PC-3 (cell line): ENCODE results near the gene SNIP1. TPM values are rescaled to one million over a fixed set of nuclear protein-coding genes. Genes with fewer than 3 reads are reported as not detected.

ENCODE experiments used
- ATAC-seq: fragments of 200-7000 bp; cut with Tn5 transposase; 2 replicates; pipeline ENCODE4 v1.9.1; 2020; ENCODE audit warnings: mild to moderate bottlenecking, moderate library complexity
- BruUV-seq: library from RNA; stranded (reverse); fragments of 400-500 nt; replicated peaks from 2 replicates; lab custom pipeline; 2021; lab: Mats Ljungman, UMichigan
- CTCF ChIA-PET: fragments of 300-600 bp; sonication (Branson Sonifier 250); formaldehyde crosslinking; loops from one replicate; lab custom pipeline; 2022; ENCODE audit warnings: antibody characterized with exemption; lab: Charles Lee
- POLR2A ChIA-PET: fragments of 300-600 bp; sonication (Branson Sonifier 250); formaldehyde crosslinking; loops from one replicate; lab custom pipeline; 2022; ENCODE audit warnings: antibody characterized with exemption; ENCODE audit not compliant: unreplicated experiment; lab: Charles Lee
- DNase-seq: peaks from one replicate; pipeline ENCODE4 v3.0.0-alpha.2; 2015
- H2AFZ ChIP-seq: fragments of 300-600 bp; sonication (generic); 2 replicates; pipeline ENCODE4 v1.6.0; 2016; ENCODE audit warnings: antibody characterized with exemption, low read length
- H3F3A ChIP-seq: fragments of 300-600 bp; sonication (generic); one replicate; pipeline ENCODE4 v1.6.0; 2017; ENCODE audit warnings: antibody characterized with exemption, low read length, control low read depth, mild to moderate bottlenecking; ENCODE audit not compliant: unreplicated experiment
- H3K27ac ChIP-seq: fragments of 300-600 bp; sonication (generic); 2 replicates; pipeline ENCODE4 v1.5.1; 2016; ENCODE audit warnings: mild to moderate bottlenecking, low read length
- H3K27me3 ChIP-seq: fragments of 300-600 bp; sonication (generic); 2 replicates; pipeline ENCODE4 v1.6.1; 2016; ENCODE audit warnings: low read length, mixed read lengths
- H3K36me3 ChIP-seq: fragments of 300-600 bp; sonication (generic); 2 replicates; pipeline ENCODE4 v1.6.1; 2016; ENCODE audit warnings: low read depth, mixed run types, low read length, mixed read lengths
- H3K4me1 ChIP-seq: fragments of 300-600 bp; sonication (generic); 2 replicates; pipeline ENCODE4 v1.5.1; 2016; ENCODE audit warnings: low read length; ENCODE audit not compliant: insufficient read depth
- H3K4me2 ChIP-seq: fragments of 300-600 bp; sonication (generic); 2 replicates; pipeline ENCODE4 v1.6.0; 2016; ENCODE audit warnings: low read length
- H3K4me3 ChIP-seq: fragments of 300-600 bp; sonication (generic); 2 replicates; pipeline ENCODE4 v1.5.1; 2016; ENCODE audit warnings: mild to moderate bottlenecking, low read length, mixed read lengths
- H3K79me2 ChIP-seq: fragments of 300-600 bp; sonication (generic); 2 replicates; pipeline ENCODE4 v1.6.1; 2017; ENCODE audit warnings: low read length, mixed read lengths
- H3K9ac ChIP-seq: fragments of 300-600 bp; sonication (generic); 2 replicates; pipeline ENCODE4 v1.6.0; 2016; ENCODE audit warnings: mild to moderate bottlenecking, low read length
- H3K9me2 ChIP-seq: fragments of 300-600 bp; sonication (generic); replicated peaks from 2 replicates; pipeline ENCODE4 v1.6.1; 2016; ENCODE audit warnings: mixed run types, low read length, mixed read lengths
- H3K9me3 ChIP-seq: fragments of 300-600 bp; sonication (generic); 2 replicates; pipeline ENCODE4 v1.6.1; 2016; ENCODE audit warnings: low read length, mixed read lengths
- H4K20me1 ChIP-seq: fragments of 300-600 bp; sonication (generic); 2 replicates; pipeline ENCODE4 v1.6.1; 2016; ENCODE audit warnings: low read length, mixed read lengths
- CTCF ChIP-seq: fragments of 300-600 bp; sonication (generic); conservative IDR thresholded peaks from 2 replicates; pipeline ENCODE4 v1.5.1; 2017; ENCODE audit warnings: antibody characterized with exemption, low read depth, mild to moderate bottlenecking, low read length
- EZH2 ChIP-seq: fragments of 300-600 bp; sonication (generic); IDR thresholded peaks from one replicate; pipeline ENCODE4 v1.6.1; 2017; ENCODE audit warnings: antibody characterized with exemption, mild to moderate bottlenecking, low read length; ENCODE audit not compliant: unreplicated experiment
- EZH2phosphoT487 ChIP-seq: fragments of 300-600 bp; sonication (generic); IDR thresholded peaks from 2 replicates; pipeline ENCODE4 v1.6.1; 2018; ENCODE audit warnings: mild to moderate bottlenecking, antibody characterized with exemption, low read length, borderline replicate concordance
- intact Hi-C: fragments of 100-400 bp; cut with micrococcal nuclease; formaldehyde crosslinking; loops from 2 replicates; pipeline ENCODE4 v1.9.0; 2023
- microRNA-seq: library from miRNA; unstranded; fragments of <30 nt; microRNA quantifications from one replicate; pipeline ENCODE4 v1.1.0, GENCODE V29; 2020; ENCODE audit not compliant: unreplicated experiment
- total RNA-seq: library from RNA; depleted of rRNA; stranded (reverse); fragments of >200 nt; gene quantifications from 2 replicates; pipeline ENCODE4 v1.2.3, GENCODE V29; 2014; rRNA removed

Gene SNIP1
- total RNA-seq, 1 experiment from 2014 or later, result 23.1 TPM

GRCh38 chr1:37485902-37486679 is 68.0 kb downstream of the SNIP1 start:
- Histone ChIP-seq H3K4me1 (peaks cover 26% of the 10 kb centered on the region), H3K9me3 (no peaks in the 10 kb centered on the region), H3K4me3 (no peak overlapping the region), H3K79me2 (peaks cover 13% of the 10 kb centered on the region), H3K9me2 (no peaks in the 10 kb centered on the region), H3K36me3 (peaks cover 33% of the 10 kb centered on the region), H3K9ac (no peak overlapping the region), H4K20me1 (no peaks in the 10 kb centered on the region), H3K27me3 (no peaks in the 10 kb centered on the region), H3K27ac (no peak overlapping the region), H3F3A (no peaks in the 10 kb centered on the region), H3K4me2 (no peak overlapping the region), H2AFZ (no peak overlapping the region)
- no peak for ATAC-seq
- ChIA-PET CTCF (interaction anchor here (0.6 to 1.6 kb wide), 4 partner anchors 9 to 34 kb away, joined by 3 to 6 read pairs (median 4); no protein-coding TSS in a partner anchor), POLR2A (no interaction called here)
- no peak for DNase-seq
- BruUV-seq, result no TSS peak
- intact Hi-C loops, result no loop called here
- TF ChIP-seq CTCF (no peak), EZH2 (no peak), EZH2phosphoT487 (no peak)

Small RNA genes within 50 kb of the gene (microRNA-seq; reads per million reads assigned to microRNA genes)
- 1.3 reads per million for gene MIR5581

Other genes starting within 250 kb of the SNIP1 start
- 45.3 and 65.1 TPM in 2 replicates for gene ZC3H12A, start 79.7 kb downstream of the SNIP1 start, total RNA-seq
- gene MEAF6, start 39.5 kb downstream of the SNIP1 start, total RNA-seq, result 87.0 and 90.9 TPM in 2 replicates
- gene DNALI1, start 2.6 kb upstream of the SNIP1 start, total RNA-seq, result not detected in 2 replicates
- gene GNL2, start 41.6 kb upstream of the SNIP1 start, total RNA-seq, result 93.4 and 110 TPM in 2 replicates
- not detected in 2 replicates for gene RSPO1, start 80.6 kb upstream of the SNIP1 start, total RNA-seq
- gene CDCA8, start 138.2 kb upstream of the SNIP1 start, total RNA-seq, result 30.1 and 31.8 TPM in 2 replicates
- gene EPHA10, start 210.8 kb upstream of the SNIP1 start, total RNA-seq, result 1.8 and 3.5 TPM in 2 replicates
- gene MANEAL, start 239.6 kb upstream of the SNIP1 start, total RNA-seq, result 47.6 and 54.1 TPM in 2 replicates